Panc1 (cell line): ENCODE data around the gene KLK14.

Experiments used
- CTCF ChIP-seq: fragments of 450-650 bp; IDR thresholded peaks from 2 replicates; pipeline ENCODE4 v1.5.1; 2017; ENCODE audit warnings: mild to moderate bottlenecking
- POLR2AphosphoS5 ChIP-seq: IDR thresholded peaks from 2 replicates; pipeline ENCODE4 v1.6.1; 2012; ENCODE audit warnings: mild to moderate bottlenecking, low read depth, low read length, moderate library complexity
- REST ChIP-seq, 2 experiments: IDR thresholded peaks; 2 replicates each; pipeline ENCODE4 v1.6.1; 2011 to 2012; ENCODE audit warnings: low read depth in 2 of 2, control low read depth in 1 of 2, low read length in 1 of 2, mild to moderate bottlenecking in 1 of 2, moderate library complexity in 1 of 2; ENCODE audit not compliant: insufficient read depth in 1 of 2
- SIN3A ChIP-seq: IDR thresholded peaks from 2 replicates; pipeline ENCODE4 v1.6.1; 2012; ENCODE audit warnings: low read depth, mild to moderate bottlenecking, low read length, moderate library complexity, borderline replicate concordance; ENCODE audit not compliant: insufficient read depth
- TCF7L2 ChIP-seq: IDR thresholded peaks from 2 replicates; pipeline ENCODE4 v1.6.1; 2011; ENCODE audit warnings: mild to moderate bottlenecking, low read depth, low read length, inconsistent platforms

- TF ChIP-seq TCF7L2, result no peak
- TF ChIP-seq CTCF, result no peak
- TF ChIP-seq REST (IDR thresholded peaks at IDR 0.05; ENCODE audit: insufficient read depth in 1 of 2, low read depth in 2 of 2, low read length in 1 of 2), result no peak
- TF ChIP-seq POLR2AphosphoS5, result no peak
- no peak for TF ChIP-seq SIN3A
Observed at GRCh38 chr19:51119611-51120010, 36.9 kb upstream of the KLK14 start.
